ENCODE data around the gene DISC1.
"Not testable (repeated sequence)": the region's sequence is repeated elsewhere in the genome, so short reads cannot be mapped to it uniquely, and the experiment has no call there.

DISC1 gene

GRCh38 chr1:231705806-231706760, 79.5 kb downstream of the DISC1 start:
- DNase-seq, result no peak

- no peak for DNase-seq
Measured at GRCh38 chr1:231706934-231707333, 80.3 kb downstream of the DISC1 start.

GRCh38 chr1:231707407-231707806, 80.8 kb downstream of the DISC1 start:
- no peak for DNase-seq

- no peak for DNase-seq
Measured at GRCh38 chr1:231708394-231708793, 81.8 kb downstream of the DISC1 start.

- no peak for DNase-seq
Measured at GRCh38 chr1:231714440-231714839, 87.8 kb downstream of the DISC1 start.

GRCh38 chr1:231715816-231716722, 89.5 kb downstream of the DISC1 start:
- DNase-seq, result no peak

GRCh38 chr1:231716879-231717278, 90.3 kb downstream of the DISC1 start:
- no peak for DNase-seq

GRCh38 chr1:231719485-231720183, 93.0 kb downstream of the DISC1 start:
- DNase-seq, result no peak

GRCh38 chr1:231720652-231721325, 94.2 kb downstream of the DISC1 start:
- no peak for DNase-seq

- DNase-seq, result no peak
Measured at GRCh38 chr1:231721436-231721835, 94.8 kb downstream of the DISC1 start.

GRCh38 chr1:231722356-231722755, 95.8 kb downstream of the DISC1 start:
- no peak for DNase-seq

- DNase-seq, result no peak
Measured at GRCh38 chr1:231723146-231723545, 96.6 kb downstream of the DISC1 start.

- DNase-seq, result no peak
Measured at GRCh38 chr1:231724041-231724440, 97.5 kb downstream of the DISC1 start.

GRCh38 chr1:231724876-231725647, 98.5 kb downstream of the DISC1 start:
- no peak for DNase-seq

- DNase-seq, result no peak
Measured at GRCh38 chr1:231727171-231727570, 100.6 kb downstream of the DISC1 start.

GRCh38 chr1:231728987-231729386, 102.4 kb downstream of the DISC1 start:
- not testable (repeated sequence) for DNase-seq

GRCh38 chr1:231729544-231729943, 103.0 kb downstream of the DISC1 start:
- no peak for DNase-seq

GRCh38 chr1:231731268-231731667, 104.7 kb downstream of the DISC1 start:
- no peak for DNase-seq

GRCh38 chr1:231733063-231733462, 106.5 kb downstream of the DISC1 start:
- no peak for DNase-seq

- no peak for DNase-seq
Measured at GRCh38 chr1:231733672-231734071, 107.1 kb downstream of the DISC1 start.

GRCh38 chr1:231734417-231734816, 107.8 kb downstream of the DISC1 start:
- no peak for DNase-seq

- no peak for DNase-seq
Measured at GRCh38 chr1:231735411-231735810, 108.8 kb downstream of the DISC1 start.

All from activated naive CD4-positive, alpha-beta T cell (primary cell).